Posterior vena cava (tissue), 2 donors: ENCODE measurements around the gene RFC2. TPM values are rescaled to one million over a fixed set of nuclear protein-coding genes. Genes with fewer than 3 reads are reported as not detected.

Source experiments
- DNase-seq: peaks from one replicate; pipeline ENCODE4 v3.0.0-alpha.2; 2020; ENCODE audit warnings: low spot score
- intact Hi-C, 2 donors: fragments of 100-400 bp; cut with DNase I; formaldehyde crosslinking; loops; one replicate each; pipeline versions ENCODE4 v1.14.1 to v1.14.2; 2022 to 2023
- total RNA-seq, 2 donors: library from RNA; stranded (reverse); fragmentation: NEBNext Ultra II Directional; extraction: Animal tissue kit (Norgen Biotek cat#: 25700); gene quantifications; one replicate each; pipeline ENCODE4 v1.2.1, GENCODE V29; 2021
- donor health status: DM: yes; HTN: yes; CAD: no.
- donor health status: DM: yes; HTN: yes; CAD: no.

RFC2 gene
- total RNA-seq, 2 donors from 2014 or later = 12.5 to 12.8 TPM

DNA sequence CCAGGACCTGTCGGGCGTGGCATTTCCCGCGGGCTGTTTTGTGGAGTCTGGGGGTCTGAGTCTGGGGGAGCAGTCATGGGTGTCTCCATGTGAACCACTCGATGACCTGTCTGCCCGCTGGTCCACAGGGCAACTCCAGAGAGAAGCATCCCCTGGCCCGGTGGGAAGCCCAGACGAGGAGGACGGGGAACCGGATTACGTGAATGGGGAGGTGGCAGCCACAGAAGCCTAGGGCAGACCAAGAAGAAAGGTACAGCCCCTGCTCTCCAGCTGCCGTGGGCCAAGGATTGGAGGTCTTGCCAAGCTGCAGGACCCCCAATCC, 29.7 kb downstream of the RFC2 start:
- intact Hi-C loops = loop anchor here in 1 of 2 donors (5.0 kb wide), 1 partner anchor 163 kb away; no protein-coding TSS in a partner anchor

DNA sequence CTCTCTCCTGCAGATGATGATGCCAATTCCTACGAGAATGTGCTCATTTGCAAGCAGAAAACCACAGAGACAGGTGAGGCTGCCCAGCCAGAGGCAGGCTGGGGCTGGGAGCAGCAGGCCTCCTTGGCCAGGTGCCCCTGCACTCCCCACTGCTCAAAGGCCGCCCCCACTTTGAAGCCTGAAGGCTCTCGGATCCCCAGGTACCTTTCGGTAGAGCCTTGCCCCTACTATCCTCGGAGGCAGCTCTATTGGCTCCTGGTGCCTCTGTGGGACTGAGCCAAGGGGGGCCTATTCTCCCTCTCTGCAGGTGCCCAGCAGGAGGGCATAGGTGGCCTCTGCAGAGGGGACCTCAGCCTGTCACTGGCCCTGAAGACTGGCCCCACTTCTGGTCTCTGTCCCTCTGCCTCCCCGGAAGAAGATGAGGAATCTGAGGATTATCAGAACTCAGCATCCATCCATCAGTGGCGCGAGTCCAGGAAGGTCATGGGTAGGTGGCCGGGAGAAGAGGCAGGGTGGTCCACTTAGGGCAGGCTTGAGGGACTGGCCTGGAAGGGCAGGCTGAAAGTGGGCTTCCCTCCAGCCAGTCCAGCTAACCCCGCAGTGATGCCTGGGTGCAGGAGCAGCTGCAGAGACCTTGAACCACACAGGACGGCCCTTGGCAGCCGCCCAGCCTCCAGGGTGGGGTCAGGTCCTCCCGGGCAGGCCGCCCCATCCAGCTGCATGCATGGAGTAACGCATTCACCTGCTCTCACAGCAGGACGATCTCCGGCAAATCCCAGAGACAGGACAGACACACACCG, 30.3 kb downstream of the RFC2 start:
- intact Hi-C loops = loop anchor here in 1 of 2 donors (5.0 kb wide), 1 partner anchor 163 kb away; no protein-coding TSS in a partner anchor
- no peak for DNase-seq

More for the DNA sequence above, 29.7 kb downstream of the RFC2 start:
- DNase-seq = no peak

DNA sequence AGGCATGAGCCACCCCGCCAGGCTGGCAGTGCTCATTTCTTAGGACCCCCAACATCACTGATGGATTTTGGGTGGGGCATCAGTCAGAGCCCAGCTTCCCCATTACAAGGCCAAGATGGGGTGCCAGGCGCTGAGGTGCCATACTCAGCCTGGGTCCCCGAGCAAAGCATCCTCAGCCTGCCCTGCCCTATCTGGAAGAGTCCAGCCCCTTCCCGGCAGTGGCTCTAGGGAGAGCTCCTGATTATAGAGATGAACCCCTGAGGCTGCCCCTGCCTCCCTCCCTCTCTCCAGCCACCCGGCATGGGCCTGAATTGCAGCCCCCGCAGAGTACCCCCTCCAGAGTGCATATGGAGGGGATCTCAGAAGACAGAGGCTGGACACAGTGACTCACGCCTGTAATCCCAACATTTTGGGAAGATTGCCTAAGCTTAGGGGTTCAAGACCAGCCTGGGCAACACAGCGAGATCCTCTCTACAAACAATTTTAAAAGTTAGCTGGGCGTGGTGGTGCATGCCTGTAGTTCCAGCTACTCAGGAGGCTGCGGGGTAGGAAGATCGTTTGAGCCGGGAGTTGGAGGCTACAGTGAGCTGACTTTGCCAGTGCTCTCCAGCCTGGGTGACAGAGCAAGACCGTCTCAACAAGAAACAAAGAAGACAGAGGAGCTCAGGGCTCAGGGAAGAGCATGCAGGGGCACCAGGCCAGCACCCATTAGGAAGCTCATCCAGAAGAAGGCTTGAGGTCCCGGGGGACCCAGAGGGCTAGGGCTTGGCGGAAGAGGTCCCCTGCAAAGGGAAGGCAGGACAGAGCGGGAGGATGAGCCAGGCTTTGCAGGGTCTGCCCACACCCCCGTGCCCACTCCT, 31.1 kb downstream of the RFC2 start:
- intact Hi-C loops = loop anchor here in 1 of 2 donors (5.0 kb wide), 1 partner anchor 164 kb away; no protein-coding TSS in a partner anchor
- no peak for DNase-seq

DNA sequence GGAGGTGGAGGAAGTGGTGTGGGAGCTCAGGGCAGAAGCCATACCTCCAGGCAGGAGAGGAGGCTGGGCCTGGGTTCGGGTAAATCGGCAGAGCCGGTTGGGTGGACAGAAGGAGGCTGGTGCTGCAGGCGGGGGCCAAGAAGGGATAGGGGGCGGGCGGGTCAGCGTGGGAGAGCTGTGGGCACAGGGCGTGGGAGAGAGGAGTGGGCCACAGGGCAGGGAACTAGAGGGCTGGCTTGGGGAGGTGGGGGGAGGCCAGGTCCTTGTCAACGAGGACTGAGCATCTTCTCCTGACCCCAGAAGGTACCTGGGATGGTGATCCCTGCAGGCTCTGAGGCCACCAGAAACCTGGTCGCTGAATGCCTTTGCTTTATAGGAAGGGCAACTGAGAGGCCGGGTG, 32.5 kb downstream of the RFC2 start:
- intact Hi-C loops = loop anchor here in 1 of 2 donors (5.0 kb wide), 1 partner anchor 166 kb away; no protein-coding TSS in a partner anchor

DNA sequence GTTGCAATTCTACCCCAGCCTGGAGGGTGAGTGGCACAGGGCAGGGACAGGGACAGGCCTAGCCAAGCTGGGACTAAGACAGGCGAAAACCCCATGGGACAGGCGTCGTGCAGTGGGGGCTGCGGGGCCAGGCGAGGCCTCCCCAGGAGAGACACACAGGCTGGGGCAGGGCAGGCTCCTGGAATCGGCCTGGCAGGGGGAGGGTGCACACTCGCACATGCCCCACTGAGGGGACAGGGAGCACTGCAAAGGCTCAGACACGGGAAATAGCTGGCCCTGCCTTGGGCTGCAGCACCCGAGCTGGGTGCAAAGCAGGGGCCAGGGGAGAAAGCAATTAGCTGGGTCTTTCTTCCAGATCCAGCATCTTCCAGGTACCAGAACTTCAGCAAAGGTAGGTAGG, 34.0 kb downstream of the RFC2 start:
- no peak for DNase-seq
- intact Hi-C loops = loop anchor here in 1 of 2 donors (5.0 kb wide), 1 partner anchor 167 kb away; no protein-coding TSS in a partner anchor

More for the DNA sequence above, 32.5 kb downstream of the RFC2 start:
- DNase-seq = no peak

DNA sequence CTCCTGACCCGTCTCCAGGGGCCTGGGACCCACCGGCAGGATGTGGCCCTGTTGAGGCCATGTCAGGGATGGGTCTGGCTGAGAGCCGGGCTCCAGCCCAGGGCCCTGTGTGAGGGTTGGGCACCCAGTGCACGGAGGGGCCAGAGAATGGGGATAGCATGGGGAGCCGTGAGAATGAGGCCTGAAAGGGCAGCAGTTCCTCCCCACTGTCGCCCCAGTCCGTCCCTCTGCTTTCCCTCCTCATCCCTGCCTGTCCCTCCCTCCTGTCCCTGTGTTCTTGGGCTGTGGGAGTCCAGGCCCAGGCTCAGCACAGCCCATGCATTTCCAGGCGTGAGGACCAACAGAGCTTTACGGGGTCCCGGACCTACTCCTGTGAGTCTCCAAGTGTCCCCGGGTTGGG, 34.8 kb downstream of the RFC2 start:
- DNase-seq = no peak
- intact Hi-C loops = loop anchor here in 1 of 2 donors (10.0 kb wide), 1 partner anchor 305 kb away; no protein-coding TSS in a partner anchor

DNA sequence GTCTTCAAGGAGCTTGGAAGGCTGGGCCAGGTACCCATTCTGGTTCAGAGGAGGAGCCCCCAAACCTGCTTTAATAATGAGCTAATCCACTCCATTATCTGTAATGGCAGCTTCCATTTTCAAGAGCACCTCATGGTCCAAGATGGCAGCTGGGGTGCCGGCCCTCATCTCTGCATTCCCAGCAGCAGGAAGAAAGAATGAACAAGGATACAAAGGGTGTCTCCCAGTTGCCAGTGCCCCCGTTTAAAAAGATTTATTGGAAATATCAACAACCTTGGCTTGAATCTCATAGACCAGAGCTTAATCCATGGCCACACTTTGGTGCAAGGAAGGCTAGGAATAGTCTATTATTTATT, 35.9 kb downstream of the RFC2 start:
- DNase-seq = no peak
- intact Hi-C loops = loop anchor here in 1 of 2 donors (10.0 kb wide), 1 partner anchor 306 kb away; no protein-coding TSS in a partner anchor

DNA sequence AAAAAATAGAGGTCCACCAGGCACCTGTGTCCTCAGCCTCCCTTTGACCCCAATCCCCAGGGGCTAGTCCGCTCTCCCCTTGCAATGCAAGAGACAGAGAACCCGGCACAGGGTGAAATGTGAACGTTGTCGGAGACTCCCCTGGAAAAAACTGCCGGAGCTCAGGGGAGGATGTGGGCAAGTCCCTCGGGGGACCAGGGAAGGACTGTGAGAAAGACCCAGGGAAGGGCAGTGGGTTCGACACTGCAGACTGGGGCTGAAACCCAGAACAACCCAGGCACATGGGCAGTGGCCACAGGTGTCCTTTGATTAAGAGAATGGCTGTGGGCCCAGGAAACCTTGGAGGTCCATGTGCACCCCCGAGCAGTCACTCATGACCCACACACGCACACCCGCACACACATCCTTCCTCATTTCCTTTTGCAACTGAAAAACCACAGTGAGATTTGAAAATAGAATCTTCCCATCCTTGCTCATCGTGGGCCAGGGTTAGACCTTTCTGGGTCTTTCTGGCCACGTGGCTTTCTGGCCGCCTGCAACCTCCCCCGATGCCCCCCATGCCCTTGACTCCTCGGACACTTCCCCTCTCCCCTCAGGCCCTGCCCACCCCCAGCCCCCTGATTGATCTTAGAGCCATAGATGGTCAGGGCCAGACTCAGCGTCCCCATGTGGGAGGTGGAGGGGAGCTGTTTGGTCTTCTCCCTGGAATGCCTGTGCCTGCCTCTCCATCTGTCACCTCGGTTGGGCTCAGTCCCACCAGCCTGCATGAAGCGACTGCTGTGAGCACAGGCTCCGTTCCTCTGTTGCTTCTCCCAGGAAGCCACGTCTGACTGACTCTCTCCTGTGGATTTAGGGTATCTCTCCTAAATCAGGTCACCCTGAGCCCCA, 36.5 kb downstream of the RFC2 start:
- no peak for DNase-seq
- intact Hi-C loops = loop anchor here in 1 of 2 donors (10.0 kb wide), 1 partner anchor 307 kb away; no protein-coding TSS in a partner anchor

DNA sequence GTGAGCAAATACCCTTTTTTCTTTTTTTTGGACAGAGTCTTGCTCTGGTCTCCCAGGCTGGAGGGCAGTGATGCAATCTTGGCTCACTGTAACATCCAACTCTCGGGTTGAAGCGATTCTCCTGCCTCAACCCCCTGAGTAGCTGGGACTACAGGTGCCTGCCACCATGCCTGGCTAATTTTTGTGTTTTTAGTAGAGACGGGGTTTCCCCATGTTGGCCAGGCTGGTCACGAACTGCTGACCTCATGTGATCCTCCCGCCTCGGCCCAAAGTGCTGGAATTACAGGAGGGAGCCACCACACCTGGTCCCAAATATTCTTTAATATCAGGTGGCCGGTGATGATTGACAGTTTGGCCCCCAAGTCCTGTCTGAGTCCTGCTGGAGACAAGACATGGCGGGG, 37.8 kb downstream of the RFC2 start:
- DNase-seq = no peak
- intact Hi-C loops = loop anchor here in 1 of 2 donors (10.0 kb wide), 1 partner anchor 308 kb away; no protein-coding TSS in a partner anchor

DNA sequence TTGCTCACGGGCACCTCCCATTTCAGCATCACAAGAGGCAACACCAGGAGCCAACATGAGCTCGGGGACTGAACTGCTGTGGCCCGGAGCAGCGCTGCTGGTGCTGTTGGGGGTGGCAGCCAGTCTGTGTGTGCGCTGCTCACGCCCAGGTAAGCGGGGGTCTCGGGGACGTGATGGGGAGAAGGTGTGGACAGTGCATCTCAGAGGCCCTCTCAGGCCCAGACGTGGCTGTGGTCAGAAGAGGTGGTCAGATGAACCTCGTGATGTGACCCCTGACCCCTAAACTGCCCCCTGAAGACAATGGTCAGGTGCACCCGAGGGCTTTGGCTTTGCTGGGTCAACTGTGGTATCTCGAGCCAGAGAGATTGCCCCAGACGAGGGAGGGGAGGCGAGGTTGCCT, 38.3 kb downstream of the RFC2 start:
- intact Hi-C loops = loop anchor here in 1 of 2 donors (10.0 kb wide), 1 partner anchor 309 kb away; no protein-coding TSS in a partner anchor
- DNase-seq = no peak

DNA sequence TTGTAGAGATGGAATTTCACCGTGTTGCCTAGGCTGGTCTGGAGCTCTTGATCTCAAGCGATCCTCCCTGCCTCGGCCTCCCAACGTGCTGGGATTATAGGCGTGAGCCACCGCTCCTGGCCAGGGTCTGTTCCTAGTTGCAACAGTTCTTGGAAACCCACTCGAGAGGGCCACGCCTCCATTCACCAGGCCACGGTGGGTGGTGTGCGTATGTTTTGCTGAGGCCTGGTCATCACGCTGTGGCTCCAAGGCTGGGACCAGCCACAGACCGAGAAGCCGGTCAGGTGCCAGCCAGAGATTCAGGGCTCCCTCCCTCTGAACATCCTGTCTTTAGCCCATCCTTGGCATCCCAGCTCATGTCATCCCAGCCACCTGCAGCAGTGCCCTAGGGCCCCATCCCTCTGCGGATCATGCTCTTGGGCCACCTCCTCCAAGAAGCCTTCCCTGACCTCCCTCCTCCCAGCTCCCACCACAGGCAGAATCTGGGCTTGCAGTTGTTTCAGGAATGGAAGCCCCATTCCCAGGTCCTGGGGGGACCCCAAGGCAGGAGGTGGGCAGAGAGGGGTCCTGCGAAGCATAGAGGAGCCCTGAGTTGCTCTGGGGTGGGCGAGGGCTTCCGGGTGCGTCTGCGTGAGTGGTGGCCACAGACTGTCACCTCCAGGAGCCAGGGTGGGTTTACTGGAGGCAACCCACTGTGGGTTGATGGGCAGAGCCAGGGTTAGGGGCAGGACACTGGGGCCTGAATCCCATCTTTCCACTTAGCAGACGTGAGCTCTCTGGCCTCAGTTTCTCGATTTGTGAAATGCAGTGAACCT, 39.2 kb downstream of the RFC2 start:
- intact Hi-C loops = loop anchor here in 1 of 2 donors (10.0 kb wide), 1 partner anchor 310 kb away; no protein-coding TSS in a partner anchor
- DNase-seq = no peak

DNA sequence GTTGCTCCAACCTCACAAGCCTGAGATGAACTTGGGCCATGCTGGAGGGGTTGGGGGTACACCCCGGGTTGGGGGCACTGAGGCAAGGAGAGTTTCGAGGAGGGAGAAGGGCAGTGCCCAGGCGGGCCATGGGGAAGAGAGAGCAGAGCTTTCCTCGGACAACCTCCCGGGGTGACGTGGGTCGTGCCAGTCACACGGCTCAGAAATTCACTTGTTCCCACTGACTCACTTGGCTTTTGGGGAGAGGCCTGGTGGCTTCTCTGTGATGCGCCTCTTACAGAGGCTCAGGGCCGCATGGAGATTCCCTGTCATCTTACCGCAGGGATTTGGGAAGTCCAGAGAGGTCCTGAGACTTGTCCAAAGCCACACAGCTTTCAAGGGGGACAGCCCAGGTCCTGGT, 41.5 kb downstream of the RFC2 start:
- intact Hi-C loops = loop anchor here in 1 of 2 donors (10.0 kb wide), 1 partner anchor 312 kb away; no protein-coding TSS in a partner anchor
- no peak for DNase-seq

DNA sequence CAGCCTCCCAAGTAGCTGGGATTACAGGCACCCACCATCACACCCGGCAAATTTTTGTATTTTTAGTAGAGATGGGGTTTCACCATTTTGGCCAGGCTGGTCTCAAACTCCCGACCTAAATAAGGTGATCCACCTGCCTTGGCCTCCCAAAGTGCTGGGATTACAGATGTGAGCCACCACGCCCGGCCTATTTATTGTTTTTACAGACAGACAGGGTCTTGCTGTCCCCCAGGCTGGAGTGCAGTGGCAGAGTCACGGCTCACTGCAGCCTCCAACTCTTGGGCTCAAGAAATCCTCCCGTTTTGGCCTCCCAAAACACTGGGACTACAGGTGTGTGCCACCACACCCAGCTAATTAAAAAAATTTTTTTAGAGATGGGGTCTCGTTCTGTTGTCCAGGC, 46.0 kb downstream of the RFC2 start:
- intact Hi-C loops = loop anchor here (10.0 kb wide), 2 partner anchors 47 to 343 kb away; partner anchors contain the start of genes TMEM270 (in 2 of the 2) and RFC2 (in 1 of the 2)
- peak; percentile 51 for DNase-seq

DNA sequence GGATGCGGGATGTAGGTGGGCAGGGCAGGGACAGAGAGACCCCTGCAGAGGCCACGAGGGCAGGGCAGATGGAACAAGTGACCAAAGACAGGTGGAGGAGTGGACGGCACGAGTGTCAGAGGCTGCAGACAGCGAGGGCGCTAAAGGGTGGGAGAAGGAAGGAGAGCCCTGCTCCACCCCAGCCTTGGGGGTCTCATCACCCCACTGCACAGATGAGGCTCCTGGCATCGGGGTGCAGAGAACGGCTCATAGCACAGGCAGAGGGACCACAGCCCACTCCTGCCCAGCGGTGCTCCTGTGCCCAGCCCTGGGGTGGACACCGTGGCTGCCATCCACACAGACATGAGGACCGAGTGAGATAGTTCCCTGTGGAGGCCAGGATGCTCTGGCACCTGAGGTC, 46.6 kb downstream of the RFC2 start:
- intact Hi-C loops = loop anchor here (2.0 to 10.0 kb wide), 3 partner anchors 47 to 343 kb away; partner anchors contain the start of genes TMEM270 (in 2 of the 2) and RFC2 (in 1 of the 2)
- peak; percentile 74 for DNase-seq

DNA sequence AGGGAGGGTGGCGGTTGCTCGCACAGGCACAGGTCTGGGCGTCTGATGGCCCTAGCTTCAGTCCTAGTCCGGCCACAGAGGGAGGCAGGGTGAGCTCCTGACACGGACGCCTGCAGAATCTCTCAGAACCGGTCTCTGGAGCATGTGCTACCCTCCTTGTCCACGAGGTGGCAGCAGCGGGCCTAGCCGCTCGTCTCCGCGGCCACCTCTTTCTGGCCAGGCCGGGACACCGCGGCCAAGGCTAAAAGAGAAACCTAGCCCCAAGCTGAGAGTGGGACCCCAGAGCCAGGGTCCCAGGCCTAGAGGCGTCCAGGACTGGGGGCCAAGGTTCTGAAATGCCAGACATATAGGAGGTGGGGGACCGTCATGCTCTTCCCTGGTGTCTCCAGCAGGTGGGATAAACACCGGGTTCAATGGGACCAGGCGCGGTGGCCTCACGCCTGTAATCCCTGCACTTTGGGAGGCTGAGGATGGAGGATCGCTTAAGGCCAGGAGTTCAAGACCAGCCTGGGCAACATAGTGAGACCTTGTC, 47.5 kb downstream of the RFC2 start:
- DNase-seq = peak; percentile 97
- intact Hi-C loops = loop anchor here (2.0 to 10.0 kb wide), 3 partner anchors 48 to 342 kb away; partner anchors contain the start of genes TMEM270 (in 2 of the 2) and RFC2 (in 1 of the 2)

DNA sequence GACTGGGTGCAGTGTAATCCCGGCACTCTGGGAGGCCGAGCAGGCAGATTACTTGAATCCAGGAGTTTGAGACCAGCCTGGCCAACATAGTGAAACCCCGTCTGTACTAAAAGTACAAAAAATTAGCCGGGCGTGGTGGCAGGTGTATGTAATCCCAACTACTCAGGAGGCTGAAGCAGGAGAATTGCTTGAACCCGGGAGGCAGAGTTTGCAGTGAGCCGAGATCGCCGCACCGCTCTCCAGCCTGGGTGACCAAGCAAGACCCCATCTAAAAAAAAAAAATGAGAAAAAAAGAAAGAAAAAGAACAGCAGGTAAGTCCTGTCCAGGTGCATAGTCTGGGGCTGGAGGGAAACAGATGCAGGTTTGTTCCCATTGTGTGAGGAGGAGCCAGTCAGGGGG, 48.1 kb downstream of the RFC2 start:
- intact Hi-C loops = loop anchor here (2.0 to 10.0 kb wide), 3 partner anchors 49 to 341 kb away; partner anchors contain the start of genes TMEM270 (in 2 of the 2) and RFC2 (in 1 of the 2)

More for the DNA sequence above, 48.1 kb downstream of the RFC2 start:
- DNase-seq = peak; percentile 36
